ENCODE results near the gene GAREM2.

Gene GAREM2

DNA sequence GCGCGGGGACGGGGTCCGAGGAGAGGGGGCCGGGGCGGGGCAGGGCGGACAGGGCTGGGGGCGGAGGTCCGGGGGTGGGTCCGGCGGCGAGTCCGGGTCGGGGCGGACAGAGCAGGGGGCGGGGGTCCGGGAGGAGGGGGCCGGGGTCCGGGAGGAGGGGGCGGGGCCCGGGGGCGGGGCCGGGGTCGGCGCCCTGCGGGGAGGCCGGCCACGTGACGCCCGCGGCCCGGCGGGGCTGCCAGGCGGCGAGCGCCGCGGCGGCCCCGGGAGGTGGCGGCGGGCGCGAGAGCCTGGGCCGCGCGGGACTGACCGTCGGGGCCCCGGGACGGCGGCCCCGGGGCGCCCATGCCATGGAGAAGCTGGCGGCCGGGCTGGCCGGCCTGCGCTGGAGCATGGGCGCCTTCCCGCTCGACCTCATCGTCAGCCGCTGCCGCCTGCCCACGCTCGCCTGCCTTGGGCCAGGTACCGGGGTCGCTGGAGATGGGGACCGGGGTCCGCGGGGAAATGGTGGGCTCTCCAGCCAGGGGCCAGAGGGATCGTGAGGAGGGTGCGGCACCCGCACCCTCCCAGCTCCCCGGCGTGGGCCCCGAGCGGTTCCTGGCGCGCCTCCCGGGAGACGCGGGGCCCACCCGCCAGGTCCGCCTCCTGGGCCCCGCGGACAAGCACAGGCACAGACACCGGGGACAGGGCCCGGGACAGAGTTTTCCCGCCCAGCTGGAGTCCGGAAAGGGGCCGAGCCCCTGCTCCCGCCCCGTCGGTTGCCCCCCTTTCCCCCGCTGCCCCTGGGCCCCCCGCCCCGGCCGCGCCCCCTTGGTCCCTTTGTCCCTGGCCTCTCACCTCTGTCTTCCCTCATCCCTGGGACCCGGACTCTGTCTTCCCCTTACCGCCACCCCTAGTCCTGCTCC lies at the start of gene GAREM2:
Gene GAREM2 (plus strand): TSS at position 218 of the 905 bp plus-strand sequence. CDS start 133 bp downstream, at position 351.
- Mint-ChIP-seq H3K9me3 (no peaks in the 10 kb centered on the region), H3K4me3 (peak within 1 kb of the TSS; percentile 79), H3K27ac (no peak within 1 kb of the TSS), H3K36me3 (no peaks in the 10 kb centered on the region), H3K4me1 (peaks cover 20% of the 10 kb centered on the region)
- DNase-seq (ENCODE audit: low spot score in 2 of 2), result no peak
- peak; percentile 6 for ATAC-seq

DNA sequence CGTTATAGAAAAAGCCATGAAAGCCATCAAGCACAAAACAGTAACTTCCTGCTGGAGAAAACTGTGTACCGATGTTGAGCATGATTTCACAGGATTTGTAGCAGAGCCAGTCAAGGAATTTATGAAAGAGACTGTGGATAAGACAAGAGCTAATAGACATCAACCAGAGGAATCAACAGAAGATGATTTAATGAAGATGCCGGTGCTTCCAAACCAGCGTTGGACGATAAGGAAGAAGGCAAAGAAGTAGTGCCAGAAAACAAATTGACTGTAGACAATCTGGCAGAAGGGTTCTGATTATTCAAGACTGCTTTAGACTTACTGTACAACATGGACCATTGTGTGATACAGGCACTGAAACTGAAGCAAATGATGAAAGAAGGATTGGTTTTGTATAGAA lies 49.5 kb upstream of the GAREM2 start:
- peak overlapping the region; percentile 71 for H3K27ac Mint-ChIP-seq
- no peaks in the 10 kb centered on the region for H3K9me3 Mint-ChIP-seq
- DNase-seq (ENCODE audit: low spot score in 2 of 2), result no peak
- H3K36me3 Mint-ChIP-seq, result peaks cover 30% of the 10 kb centered on the region
- no peak for ATAC-seq
- no peak overlapping the region for H3K4me3 Mint-ChIP-seq
- peaks cover 20% of the 10 kb centered on the region for H3K4me1 Mint-ChIP-seq

DNA sequence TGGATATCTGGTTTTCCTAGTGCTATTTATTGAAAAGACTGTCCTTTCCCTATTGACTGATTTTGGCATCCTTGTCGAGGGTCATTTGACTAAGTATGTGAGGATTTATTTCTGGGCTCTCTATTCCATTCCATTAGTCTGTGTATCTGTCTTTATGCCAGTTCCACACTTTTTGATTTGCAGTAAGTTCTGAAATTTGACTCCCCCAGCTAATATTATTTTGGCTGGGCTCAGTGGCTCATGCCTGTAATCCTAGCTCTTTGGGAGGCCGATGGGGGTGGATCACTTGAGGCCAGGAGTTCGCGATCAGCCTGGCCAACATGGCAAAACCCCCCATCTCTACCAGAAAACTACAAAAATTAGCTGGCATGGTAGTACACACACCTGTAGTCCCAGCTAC lies 46.8 kb upstream of the GAREM2 start:
- DNase-seq (ENCODE audit: low spot score in 2 of 2), result no peak
- peaks cover 56% of the 10 kb centered on the region for H3K36me3 Mint-ChIP-seq
- peaks cover 27% of the 10 kb centered on the region for H3K4me1 Mint-ChIP-seq
- no peak for ATAC-seq
- H3K27ac Mint-ChIP-seq, result no peak overlapping the region
- no peaks in the 10 kb centered on the region for H3K9me3 Mint-ChIP-seq
- H3K4me3 Mint-ChIP-seq, result no peak overlapping the region

DNA sequence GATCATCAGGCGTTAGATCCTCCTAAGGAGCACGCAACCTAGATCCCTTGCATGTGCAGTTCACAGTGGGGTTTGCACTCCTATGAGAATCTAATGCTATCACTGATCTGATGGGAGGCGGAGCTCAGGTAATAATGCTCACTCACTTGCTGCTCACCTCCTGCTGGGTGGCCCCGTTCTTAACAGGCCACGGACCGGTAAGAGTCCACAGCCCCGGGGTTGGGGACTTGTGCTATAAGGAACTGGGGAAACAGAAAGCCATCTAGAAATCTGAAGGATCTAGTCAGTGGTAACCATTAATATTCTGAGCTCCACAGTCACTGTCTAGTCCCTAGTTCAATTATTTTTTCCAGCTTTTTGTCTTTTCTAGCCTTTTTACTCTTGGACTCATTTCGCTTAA lies 44.7 kb upstream of the GAREM2 start:
- Mint-ChIP-seq H3K9me3 (no peaks in the 10 kb centered on the region), H3K27ac (no peak overlapping the region), H3K36me3 (peaks cover 72% of the 10 kb centered on the region), H3K4me1 (peaks cover 19% of the 10 kb centered on the region), H3K4me3 (no peak overlapping the region)
- ATAC-seq (no peak), DNase-seq (ENCODE audit: low spot score in 2 of 2) (no peak)

DNA sequence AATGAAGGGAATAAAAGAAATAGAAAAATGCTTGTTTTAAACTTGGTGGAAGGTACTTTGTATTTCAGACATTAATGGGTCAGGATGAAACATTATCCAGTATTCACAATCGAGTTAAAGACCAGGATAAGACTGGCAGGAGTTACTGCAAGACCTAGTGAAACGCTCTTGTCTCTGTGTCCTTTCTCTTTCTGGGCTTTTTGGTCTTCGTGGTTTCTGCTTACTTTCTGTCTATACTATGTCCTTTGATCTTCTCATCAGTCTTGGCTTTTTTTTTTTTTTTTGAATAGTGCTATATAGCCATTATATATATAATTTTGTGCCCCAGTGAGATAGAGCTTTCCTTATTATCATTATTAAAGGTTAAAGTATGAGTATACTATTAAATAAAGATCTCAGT lies 42.1 kb upstream of the GAREM2 start:
- peaks cover 7% of the 10 kb centered on the region for H3K4me1 Mint-ChIP-seq
- peak overlapping the region; percentile 62 for H3K27ac Mint-ChIP-seq
- ATAC-seq (no peak), DNase-seq (ENCODE audit: low spot score in 2 of 2) (no peak)
- H3K4me3 Mint-ChIP-seq, result no peak overlapping the region
- H3K36me3 Mint-ChIP-seq, result peaks cover 91% of the 10 kb centered on the region
- H3K9me3 Mint-ChIP-seq, result no peaks in the 10 kb centered on the region

DNA sequence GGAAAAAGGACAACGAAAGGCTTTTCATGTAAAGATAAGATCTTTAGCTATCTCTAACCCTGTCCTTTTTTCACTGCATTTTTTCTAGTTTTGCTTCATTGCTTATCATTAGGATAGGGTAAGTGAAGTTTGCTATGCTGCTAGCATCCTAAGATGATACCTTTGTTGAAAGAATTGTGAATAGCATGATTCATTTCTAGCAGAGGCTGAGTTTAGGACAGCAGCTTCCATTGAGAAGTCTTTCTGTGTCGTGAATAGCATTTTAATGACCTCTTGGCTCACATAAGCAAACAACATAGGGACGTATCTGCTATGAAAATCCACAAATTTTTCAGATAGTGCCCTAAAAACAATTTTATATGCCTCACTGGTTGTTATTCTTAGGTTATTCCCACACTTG lies 36.4 kb upstream of the GAREM2 start:
- no peak for ATAC-seq
- Mint-ChIP-seq H3K4me1 (no peaks in the 10 kb centered on the region), H3K9me3 (no peaks in the 10 kb centered on the region), H3K4me3 (no peak overlapping the region), H3K36me3 (peaks cover 64% of the 10 kb centered on the region), H3K27ac (no peak overlapping the region)
- no peak for DNase-seq (ENCODE audit: low spot score in 2 of 2)

DNA sequence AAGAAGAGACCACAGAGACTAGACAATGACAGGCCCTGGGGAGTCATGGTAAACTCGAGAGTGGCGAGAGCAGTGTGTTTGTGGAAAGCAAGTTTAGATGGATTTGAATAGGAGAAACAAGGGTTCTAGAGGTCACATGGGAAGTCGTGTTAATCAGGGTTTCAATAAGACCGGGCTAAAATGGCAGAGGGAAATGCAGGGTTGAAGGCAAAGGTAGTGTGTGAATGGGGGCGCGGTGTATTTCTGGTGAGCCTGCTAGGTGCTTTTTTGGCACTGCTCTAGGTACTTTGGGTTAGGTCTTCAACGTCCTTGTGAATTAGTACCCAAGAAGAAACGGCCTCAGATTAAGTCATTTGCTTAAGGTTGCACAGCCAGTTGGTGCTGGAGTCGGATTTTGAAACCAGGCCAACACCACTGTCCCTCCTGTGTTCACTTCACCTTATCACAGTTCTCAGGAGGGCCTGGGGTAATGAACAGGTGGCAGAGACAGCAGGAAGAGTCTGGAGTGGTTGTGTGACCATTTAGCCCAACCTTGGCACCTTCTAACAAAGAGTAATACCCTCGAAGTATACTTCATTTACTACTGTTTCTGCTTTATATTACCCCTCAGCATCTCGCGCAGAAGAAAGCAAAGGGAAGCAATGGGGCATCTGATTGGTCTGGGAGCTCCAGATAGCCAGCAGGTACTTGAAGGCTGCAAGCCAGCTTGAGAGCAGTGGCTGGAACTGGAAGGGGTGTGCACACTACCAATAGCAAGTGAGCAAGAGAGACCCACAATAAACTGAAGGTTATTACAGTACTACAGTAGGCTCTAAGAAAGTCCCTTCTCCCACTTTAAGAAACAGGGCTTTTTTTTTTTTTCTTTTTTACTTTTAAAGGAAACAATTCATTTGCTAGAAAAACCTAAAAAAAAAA lies 33.4 kb upstream of the GAREM2 start:
- DNase-seq (ENCODE audit: low spot score in 2 of 2) (no peak), ATAC-seq (no peak)
- no peaks in the 10 kb centered on the region for H3K4me1 Mint-ChIP-seq
- no peak overlapping the region for H3K4me3 Mint-ChIP-seq
- H3K27ac Mint-ChIP-seq, result peak overlapping the region; percentile 1
- peaks cover 33% of the 10 kb centered on the region for H3K36me3 Mint-ChIP-seq
- no peaks in the 10 kb centered on the region for H3K9me3 Mint-ChIP-seq

DNA sequence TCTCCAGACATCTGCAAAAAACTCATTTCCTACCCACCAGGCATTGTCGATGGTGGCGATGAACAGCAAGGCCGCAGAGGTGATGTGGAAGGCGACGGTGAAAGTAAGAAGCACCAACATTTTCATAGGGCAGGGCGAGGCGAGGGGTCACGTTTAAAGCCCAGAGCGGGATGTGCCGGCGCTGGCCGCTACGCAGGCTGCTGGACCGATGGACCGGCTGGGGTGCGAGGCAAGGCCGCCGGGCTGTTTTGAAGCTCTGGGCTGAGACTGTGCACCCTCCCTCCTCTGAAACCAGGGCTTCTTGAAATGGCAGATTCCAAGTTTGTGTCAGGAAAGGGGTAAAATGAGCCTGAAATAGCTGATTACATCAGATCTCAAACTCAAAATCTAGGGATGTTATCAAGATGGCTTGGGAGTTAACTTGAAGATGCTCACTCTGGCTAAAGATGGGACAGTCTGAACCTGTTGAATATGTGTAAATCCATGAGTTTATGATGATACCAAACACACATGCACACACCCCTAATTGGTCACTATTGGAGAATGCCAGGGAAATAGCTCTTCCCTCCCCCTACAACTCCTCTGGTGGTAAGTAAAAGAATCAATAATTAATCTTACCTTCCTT lies 31.6 kb upstream of the GAREM2 start:
- no peak for DNase-seq (ENCODE audit: low spot score in 2 of 2)
- Mint-ChIP-seq H3K27ac (no peak overlapping the region), H3K36me3 (peaks cover 17% of the 10 kb centered on the region), H3K4me3 (no peak overlapping the region), H3K9me3 (no peaks in the 10 kb centered on the region), H3K4me1 (no peaks in the 10 kb centered on the region)
- no peak for ATAC-seq

DNA sequence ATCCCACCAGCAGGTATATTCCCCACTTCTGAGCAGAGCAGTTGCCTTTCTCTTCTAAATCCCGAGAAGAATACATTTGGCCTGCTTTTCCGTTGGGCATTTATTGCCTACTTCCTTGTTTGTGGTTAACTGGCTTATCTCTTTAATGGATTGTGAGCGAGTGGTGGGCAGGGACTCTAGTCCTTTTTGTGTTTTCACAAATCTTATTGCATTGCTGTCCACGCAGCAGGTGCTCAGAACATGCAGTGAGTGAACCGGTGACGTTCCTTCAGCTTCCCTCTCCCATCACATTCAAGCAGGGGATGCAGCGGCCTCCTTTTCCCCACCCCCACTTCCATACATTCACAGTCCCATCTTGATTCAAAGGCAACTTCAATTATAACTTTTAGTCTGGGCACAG lies 28.9 kb upstream of the GAREM2 start:
- DNase-seq (ENCODE audit: low spot score in 2 of 2) (no peak), ATAC-seq (no peak)
- Mint-ChIP-seq H3K27ac (no peak overlapping the region), H3K4me1 (no peaks in the 10 kb centered on the region), H3K4me3 (no peak overlapping the region), H3K36me3 (peaks cover 5% of the 10 kb centered on the region), H3K9me3 (no peaks in the 10 kb centered on the region)

DNA sequence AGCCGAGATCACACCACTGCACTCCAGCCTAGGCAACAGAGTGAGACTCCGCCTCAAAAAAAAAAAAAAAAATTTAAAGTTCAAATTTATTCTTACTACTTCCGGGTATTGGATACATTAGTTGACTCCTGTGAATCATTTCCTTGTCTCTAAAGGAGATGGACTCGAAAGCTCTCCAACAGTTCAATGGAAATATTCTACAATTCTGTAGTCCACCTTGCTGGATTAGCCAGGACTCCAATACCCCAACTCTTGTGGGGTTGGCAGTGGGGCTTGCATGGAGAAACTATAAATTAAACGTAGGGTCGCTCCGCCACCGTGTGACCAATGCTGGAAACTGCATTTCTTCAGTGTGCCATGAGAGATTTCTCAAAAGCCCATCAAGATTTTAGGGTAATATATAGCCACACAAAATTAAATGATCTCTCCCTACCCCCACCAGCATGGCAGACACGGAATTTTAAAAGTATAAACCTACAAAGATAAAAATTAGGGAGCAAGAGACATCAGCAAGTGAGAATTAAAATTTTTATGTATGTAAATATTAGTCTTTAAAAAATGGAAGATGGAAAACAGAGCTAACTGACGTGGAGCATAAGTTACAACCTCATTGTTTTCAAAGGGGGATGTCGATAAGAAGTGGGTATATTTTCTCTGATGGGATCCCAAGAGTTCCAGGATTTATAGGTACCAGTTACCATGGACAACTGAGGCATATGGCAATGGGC lies 27.8 kb upstream of the GAREM2 start:
- ATAC-seq (peak; percentile 74), DNase-seq (ENCODE audit: low spot score in 2 of 2) (peak; percentile 43 to 81)
- Mint-ChIP-seq H3K27ac (no peak overlapping the region), H3K36me3 (peaks cover 5% of the 10 kb centered on the region), H3K9me3 (no peaks in the 10 kb centered on the region), H3K4me1 (no peaks in the 10 kb centered on the region), H3K4me3 (no peak overlapping the region)

DNA sequence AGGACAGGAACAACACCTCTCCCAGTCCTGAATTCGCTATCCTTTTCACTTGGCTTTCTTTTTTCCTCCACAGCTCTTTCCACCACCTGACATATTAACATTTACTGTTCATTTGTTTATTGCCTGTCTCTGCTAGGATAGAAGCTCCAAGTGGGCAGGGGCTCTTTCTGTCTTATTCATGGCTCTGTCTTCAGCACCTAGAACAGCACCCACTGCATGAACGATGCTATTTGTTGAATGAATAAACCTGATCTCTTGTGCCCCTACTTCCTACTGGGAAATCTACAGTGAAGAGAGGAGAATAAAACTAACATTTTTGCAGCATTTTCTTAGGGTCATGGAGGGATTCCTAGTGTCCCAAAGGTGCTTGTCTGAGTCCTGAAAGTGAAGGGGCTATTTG lies 24.4 kb upstream of the GAREM2 start:
- H3K9me3 Mint-ChIP-seq, result no peaks in the 10 kb centered on the region
- no peaks in the 10 kb centered on the region for H3K36me3 Mint-ChIP-seq
- DNase-seq (ENCODE audit: low spot score in 2 of 2), result no peak
- no peak overlapping the region for H3K4me3 Mint-ChIP-seq
- H3K27ac Mint-ChIP-seq, result no peak overlapping the region
- ATAC-seq, result no peak
- H3K4me1 Mint-ChIP-seq, result no peaks in the 10 kb centered on the region

DNA sequence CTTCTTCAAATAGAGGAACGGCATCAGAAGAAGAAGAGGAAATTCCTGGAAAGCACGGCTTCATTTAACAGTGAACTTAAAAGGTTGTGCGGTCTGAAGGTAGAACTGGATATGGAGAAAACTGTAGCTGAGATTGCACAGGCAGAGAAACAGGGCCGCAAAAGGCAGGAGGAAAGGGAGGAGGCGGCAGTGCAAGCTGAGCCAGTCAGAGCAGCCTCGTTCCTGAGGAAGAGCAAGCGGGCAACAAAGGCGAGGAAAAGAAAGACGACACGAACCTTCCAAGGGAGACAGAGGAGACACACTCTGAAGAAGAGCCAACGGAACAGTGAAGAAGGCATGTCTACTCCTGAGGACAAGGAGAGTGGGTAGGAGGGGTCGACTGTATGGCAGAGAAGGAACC lies 22.6 kb upstream of the GAREM2 start:
- no peaks in the 10 kb centered on the region for H3K36me3 Mint-ChIP-seq
- no peak overlapping the region for H3K27ac Mint-ChIP-seq
- ATAC-seq, result no peak

DNA sequence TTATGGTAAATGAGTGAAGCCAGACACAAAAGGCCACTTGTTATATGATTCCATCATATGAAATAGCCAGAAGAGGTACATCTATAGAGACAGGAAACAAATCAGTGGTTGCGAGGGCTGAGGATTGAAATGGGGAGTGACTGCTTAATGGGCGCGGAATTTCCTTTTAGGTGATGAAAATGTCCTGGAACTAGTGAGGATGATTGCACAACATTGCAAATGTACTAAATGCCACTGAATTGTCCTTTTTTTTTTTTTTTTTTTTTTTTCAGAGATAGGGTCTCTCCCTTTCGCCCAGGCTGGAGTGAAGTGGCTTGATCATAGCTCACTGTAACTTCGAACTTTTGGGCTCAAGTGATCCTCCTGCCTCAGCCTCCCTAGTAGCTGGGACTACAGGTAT lies 15.3 kb upstream of the GAREM2 start:
- no peak for ATAC-seq
- no peak overlapping the region for H3K4me3 Mint-ChIP-seq

More for the DNA sequence above, 22.6 kb upstream of the GAREM2 start:
- no peak overlapping the region for H3K4me3 Mint-ChIP-seq
- DNase-seq (ENCODE audit: low spot score in 2 of 2), result no peak
- no peaks in the 10 kb centered on the region for H3K9me3 Mint-ChIP-seq
- no peaks in the 10 kb centered on the region for H3K4me1 Mint-ChIP-seq

DNA sequence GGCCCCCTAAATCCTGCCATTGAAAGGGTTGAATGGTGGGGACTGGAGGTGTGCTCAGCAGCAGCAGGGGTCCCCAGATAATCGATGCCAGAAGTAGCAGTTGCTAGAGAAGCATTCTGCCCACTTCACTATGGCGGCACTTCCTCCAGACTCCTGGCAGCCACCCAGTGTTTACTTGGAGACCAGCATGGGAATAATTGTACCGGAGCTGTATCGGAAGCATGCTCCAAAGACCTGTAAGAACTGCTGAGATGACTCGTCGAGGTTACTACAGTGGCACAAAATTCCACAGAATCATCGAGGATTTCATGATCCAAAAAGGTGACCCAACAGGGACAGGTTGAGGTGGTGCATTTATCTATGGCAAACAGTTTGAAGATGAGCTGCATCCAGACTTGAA lies 11.0 kb upstream of the GAREM2 start:
- no peaks in the 10 kb centered on the region for H3K4me1 Mint-ChIP-seq
- ATAC-seq, result no peak
- H3K36me3 Mint-ChIP-seq, result no peaks in the 10 kb centered on the region
- H3K27ac Mint-ChIP-seq, result no peak overlapping the region
- H3K9me3 Mint-ChIP-seq, result no peaks in the 10 kb centered on the region
- DNase-seq (ENCODE audit: low spot score in 2 of 2), result no peak
- H3K4me3 Mint-ChIP-seq, result no peak overlapping the region

More for the DNA sequence above, 15.3 kb upstream of the GAREM2 start:
- Mint-ChIP-seq H3K27ac (no peak overlapping the region), H3K36me3 (no peaks in the 10 kb centered on the region), H3K4me1 (no peaks in the 10 kb centered on the region), H3K9me3 (no peaks in the 10 kb centered on the region)
- peak in 1 of 2 donors; percentile 10 for DNase-seq (ENCODE audit: low spot score in 2 of 2)

DNA sequence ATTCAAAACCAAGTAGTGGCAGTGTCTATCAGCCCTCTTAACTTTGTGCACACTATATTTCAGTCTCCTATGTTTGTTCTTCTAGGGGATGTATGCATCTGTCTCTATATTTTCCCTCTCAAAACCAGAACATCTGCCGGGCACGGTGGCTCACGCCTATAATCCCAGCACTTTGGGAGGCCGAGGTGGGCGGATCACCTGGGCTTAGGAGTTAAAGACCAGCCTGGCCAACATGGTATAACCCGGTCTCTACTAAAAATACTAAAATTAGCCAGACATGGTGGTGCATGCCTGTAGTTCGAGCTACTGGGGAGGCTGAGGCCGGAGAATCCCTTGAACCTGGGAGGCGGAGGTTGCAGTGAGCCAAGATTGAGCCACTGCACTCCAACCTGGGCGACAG lies 9.9 kb upstream of the GAREM2 start:
- no peak overlapping the region for H3K27ac Mint-ChIP-seq
- no peaks in the 10 kb centered on the region for H3K4me1 Mint-ChIP-seq
- H3K4me3 Mint-ChIP-seq, result no peak overlapping the region
- ATAC-seq (no peak), DNase-seq (ENCODE audit: low spot score in 2 of 2) (no peak)
- H3K9me3 Mint-ChIP-seq, result no peaks in the 10 kb centered on the region
- H3K36me3 Mint-ChIP-seq, result no peaks in the 10 kb centered on the region

Measured in stimulated activated effector memory CD8-positive, alpha-beta T cell treated with anti-CD3 and anti-CD28 coated beads, Interleukin-12 subunit alpha, Interleukin-12 subunit beta, amount 100 ng/mL, for 72 hours (primary cell).